HepG2 (cell line): ENCODE results near the gene COLGALT1. TPM values are rescaled to one million over a fixed set of nuclear protein-coding genes. Genes with fewer than 3 reads are reported as not detected.
A peak's percentile ranks its signal among the peaks of the same experiment; 100 is the strongest.

Experiments used
- ATAC-seq: fragments of 200-7000 bp; cut with Tn5 transposase; 3 replicates; pipeline ENCODE4 v1.9.1; 2020; ENCODE audit warnings: mild to moderate bottlenecking, moderate library complexity
- BruUV-seq: library from RNA; stranded (reverse); fragments of 400-500 nt; replicated peaks from 2 replicates; lab custom pipeline; 2021; lab: Mats Ljungman, UMichigan
- CTCF ChIA-PET: fragments of 300-600 bp; formaldehyde crosslinking; extraction: SDS; loops from one replicate; lab custom pipeline; 2021; ENCODE audit warnings: low total read pairs, inconsistent platforms, low intra/inter-chr PET ratio; lab: Yijun Ruan, JAX
- POLR2A ChIA-PET: fragments of 350-600 bp; sonication (Branson Sonifier 250); formaldehyde crosslinking; loops from one replicate; lab custom pipeline; 2020; ENCODE audit warnings: antibody characterized with exemption, inconsistent platforms; lab: Yijun Ruan, JAX
- DNase-seq: peaks from one replicate; pipeline ENCODE4 v3.0.0-alpha.2; 2015; ENCODE audit warnings: low spot score
- FAIRE-seq: peaks from 3 replicates; lab custom pipeline; 2011; peaks lifted over from hg19 to GRCh38; lab: Jason Lieb, UNC
- H2AFZ ChIP-seq: one replicate; pipeline ENCODE4 v1.6.1; 2011; ENCODE audit warnings: low read length, inconsistent platforms
- H3K27ac ChIP-seq: fragments of 300-600 bp; 3 replicates; pipeline ENCODE4 v1.8.0; 2011; ENCODE audit warnings: mixed run types, mild to moderate bottlenecking, mixed read lengths, low read length, inconsistent platforms; ENCODE audit not compliant: insufficient read depth; ENCODE audit errors: extremely low read length
- H3K27me3 ChIP-seq, 2 experiments: fragments of 200-600 bp in 1 of 2; 2 replicates in 1 of 2; 3 replicates in 1 of 2; pipeline versions ENCODE4 v1.6.0 to v1.8.0; 2011; ENCODE audit warnings: low read length in 2 of 2, mild to moderate bottlenecking in 2 of 2, moderate library complexity in 2 of 2, inconsistent platforms in 1 of 2; ENCODE audit not compliant: insufficient read depth in 2 of 2, control insufficient read depth in 1 of 2
- H3K36me3 ChIP-seq, 2 experiments: fragments of 200-600 bp in 1 of 2; replicated peaks in 1 of 2; 2 replicates in 1 of 2; 3 replicates in 1 of 2; pipeline versions ENCODE4 v1.5.1 to v1.8.0; 2011; ENCODE audit warnings: low read length in 2 of 2, inconsistent platforms in 1 of 2; ENCODE audit not compliant: insufficient read depth in 2 of 2, control insufficient read depth in 1 of 2
- H3K4me1 ChIP-seq: 2 replicates; pipeline ENCODE4 v1.5.1; 2012; ENCODE audit warnings: low read length, inconsistent platforms; ENCODE audit not compliant: insufficient read depth
- H3K4me2 ChIP-seq: 2 replicates; pipeline ENCODE4 v1.6.0; 2011; ENCODE audit warnings: low read depth, low read length, inconsistent platforms
- H3K4me3 ChIP-seq, 3 experiments: fragments of 200-600 bp in 1 of 3; sonication (generic), shearing (Covaris generic) in 1 of 3; replicated peaks in 1 of 3; 2 replicates each; pipeline ENCODE4 v1.5.1; 2011 to 2016; ENCODE audit warnings: low read length in 3 of 3, inconsistent platforms in 2 of 3, low read depth in 2 of 3, mild to moderate bottlenecking in 2 of 3, control low read depth in 1 of 3, mixed read lengths in 1 of 3; ENCODE audit not compliant: insufficient read depth in 1 of 3
- H3K79me2 ChIP-seq: one replicate; pipeline ENCODE4 v1.6.1; 2011; ENCODE audit warnings: low read length, inconsistent platforms; ENCODE audit not compliant: insufficient read depth
- H3K9ac ChIP-seq: 2 replicates; pipeline ENCODE4 v1.6.0; 2011; ENCODE audit warnings: mild to moderate bottlenecking, low read depth, low read length, inconsistent platforms; ENCODE audit not compliant: insufficient read depth
- H3K9me3 ChIP-seq: 2 replicates; pipeline ENCODE4 v1.5.1; 2012; ENCODE audit warnings: mild to moderate bottlenecking, low read length
- H4K20me1 ChIP-seq: 2 replicates; pipeline ENCODE4 v1.6.0; 2011; ENCODE audit warnings: inconsistent platforms, mild to moderate bottlenecking, low read length, moderate library complexity; ENCODE audit not compliant: insufficient read depth
- CTCF ChIP-seq: sonication (generic); formaldehyde crosslinking; IDR thresholded peaks from 2 replicates; pipeline ENCODE4 v1.5.0; 2020; ENCODE audit warnings: mild to moderate bottlenecking, missing genetic modification reagents, moderate library complexity
- HNF4A ChIP-seq: sonication (generic); formaldehyde crosslinking; IDR thresholded peaks from 2 replicates; pipeline ENCODE4 v1.4.0; 2020; ENCODE audit warnings: missing genetic modification reagents
- LRRFIP1 ChIP-seq: sonication (generic); formaldehyde crosslinking; conservative IDR thresholded peaks from 2 replicates; pipeline ENCODE4 v1.4.0; 2020; ENCODE audit warnings: missing genetic modification reagents
- MEIS2 ChIP-seq: sonication (generic); formaldehyde crosslinking; IDR thresholded peaks from 2 replicates; pipeline ENCODE4 v1.9.0; 2021; ENCODE audit warnings: mild to moderate bottlenecking, missing genetic modification reagents
- ZNF652 ChIP-seq: IDR thresholded peaks from 2 replicates; pipeline ENCODE4 v1.6.1; 2016; ENCODE audit warnings: low read depth, borderline replicate concordance
- ZNF768 ChIP-seq: sonication (generic); formaldehyde crosslinking; IDR thresholded peaks from 2 replicates; pipeline ENCODE4 v1.4.0; 2020; ENCODE audit warnings: missing genetic modification reagents
- WGBS: methylation state at CpG from one replicate; pipeline ENCODE4 v1.1.6; 2017; ENCODE audit warnings: low lambda C conversion rate; 5-methylcytosine and 5-hydroxymethylcytosine counted together
- in situ Hi-C: cut with HindIII; loops from 2 replicates; pipeline ENCODE4 v1.10.0; 2017; ENCODE audit warnings: low pct_unique_long_range_greater_than_20kb; ENCODE audit not compliant: extremely low pct_ligation_motif_present
- intact Hi-C: fragments of 100-400 bp; cut with micrococcal nuclease; formaldehyde crosslinking; loops from one replicate; pipeline ENCODE4 v1.10.0; 2022; ENCODE audit not compliant: unreplicated experiment
- polyA plus RNA-seq, 8 experiments: library from polyadenylated mRNA; depleted of rRNA in 3 of 8; stranded (reverse) in 7 of 8; unstranded in 1 of 8; fragments of >200 nt; fragmentation: Illumina TruSeq in 4 of 8; extraction: Trizol in 4 of 8; gene quantifications; 2 replicates each; pipeline versions ENCODE4 v1.2.1 to v1.2.3, GENCODE V29; 2011 to 2016; ENCODE audit warnings: low read depth in 4 of 8, missing spikeins in 1 of 8, mixed read lengths in 1 of 8; ENCODE audit not compliant: insufficient read depth in 1 of 8
- total RNA-seq, 5 experiments: library from RNA; depleted of rRNA; stranded (reverse); fragments of >200 nt; fragmentation: Illumina TruSeq; extraction: Trizol; gene quantifications; 2 replicates each; pipeline ENCODE4 v1.2.3, GENCODE V29; 2016; ENCODE audit warnings: low read depth in 1 of 5
- TF ChIP-seq, protein P1 (sequence below): IDR thresholded peaks from 2 replicates; pipeline ENCODE4 v1.6.1; 2018; ENCODE audit warnings: missing genetic modification reagents, mild to moderate bottlenecking, missing compliant biosample characterization

The COLGALT1 gene
- total and polyA plus RNA-seq, 2 of the 13 experiments (the other 11 are each of a cell fraction or from before 2014, with no cell fraction given), result 58.0 to 211 TPM

- H3K4me3 ChIP-seq, result no peak overlapping the region
- H3K36me3 ChIP-seq, result no peaks in the 10 kb centered on the region
- no peaks in the 10 kb centered on the region for H3K9me3 ChIP-seq
- no peak overlapping the region for H2AFZ ChIP-seq
- H3K4me1 ChIP-seq, result peaks cover 40% of the 10 kb centered on the region
- no peak overlapping the region for H3K27ac ChIP-seq
- DNase-seq (no peak), FAIRE-seq (no peak), ATAC-seq (no peak)
- H3K79me2 ChIP-seq, result no peaks in the 10 kb centered on the region
- ChIA-PET POLR2A (no interaction called here), CTCF (no interaction called here)
- H4K20me1 ChIP-seq, result no peaks in the 10 kb centered on the region
- H3K9ac ChIP-seq, result no peak overlapping the region
- in situ Hi-C loops (no loop called here), intact Hi-C loops (no loop called here)
- no TSS peak for BruUV-seq
- H3K27me3 ChIP-seq, result peaks cover 3 to 44% of the 10 kb centered on the region in 2 experiments; a peak in 3 of 5 replicates
- 0 out of 2 replicates have a peak overlapping the region, but pooled peaks have one; percentile 2 for H3K4me2 ChIP-seq
- peak; percentile 86 for TF ChIP-seq ZNF768 (CRISPR knock-in tag)
- peak; percentile 88 for TF ChIP-seq ZNF652
- no peak for TF ChIP-seq LRRFIP1 (CRISPR knock-in tag)
- TF ChIP-seq, protein P1, sequence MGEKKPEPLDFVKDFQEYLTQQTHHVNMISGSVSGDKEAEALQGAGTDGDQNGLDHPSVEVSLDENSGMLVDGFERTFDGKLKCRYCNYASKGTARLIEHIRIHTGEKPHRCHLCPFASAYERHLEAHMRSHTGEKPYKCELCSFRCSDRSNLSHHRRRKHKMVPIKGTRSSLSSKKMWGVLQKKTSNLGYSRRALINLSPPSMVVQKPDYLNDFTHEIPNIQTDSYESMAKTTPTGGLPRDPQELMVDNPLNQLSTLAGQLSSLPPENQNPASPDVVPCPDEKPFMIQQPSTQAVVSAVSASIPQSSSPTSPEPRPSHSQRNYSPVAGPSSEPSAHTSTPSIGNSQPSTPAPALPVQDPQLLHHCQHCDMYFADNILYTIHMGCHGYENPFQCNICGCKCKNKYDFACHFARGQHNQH, result no peak
- no peak for TF ChIP-seq MEIS2 (CRISPR knock-in tag)
- 0 out of 2 replicates have a peak, but pooled peaks have one; percentile 13 for TF ChIP-seq HNF4A (CRISPR knock-in tag)
- no peak for TF ChIP-seq CTCF (CRISPR knock-in tag)
- 1% methylated on average over 8 of the region's 8 CpGs for WGBS
Measured at GRCh38 chr19:17602217-17602616, 46.8 kb downstream of the COLGALT1 start.
